ENCODE results near the gene VPS54.
A peak's percentile ranks its signal among the peaks of the same experiment; 100 is the strongest.
"Not testable (repeated sequence)": the region's sequence is repeated elsewhere in the genome, so short reads cannot be mapped to it uniquely, and the experiment has no call there.

The VPS54 gene

DNA sequence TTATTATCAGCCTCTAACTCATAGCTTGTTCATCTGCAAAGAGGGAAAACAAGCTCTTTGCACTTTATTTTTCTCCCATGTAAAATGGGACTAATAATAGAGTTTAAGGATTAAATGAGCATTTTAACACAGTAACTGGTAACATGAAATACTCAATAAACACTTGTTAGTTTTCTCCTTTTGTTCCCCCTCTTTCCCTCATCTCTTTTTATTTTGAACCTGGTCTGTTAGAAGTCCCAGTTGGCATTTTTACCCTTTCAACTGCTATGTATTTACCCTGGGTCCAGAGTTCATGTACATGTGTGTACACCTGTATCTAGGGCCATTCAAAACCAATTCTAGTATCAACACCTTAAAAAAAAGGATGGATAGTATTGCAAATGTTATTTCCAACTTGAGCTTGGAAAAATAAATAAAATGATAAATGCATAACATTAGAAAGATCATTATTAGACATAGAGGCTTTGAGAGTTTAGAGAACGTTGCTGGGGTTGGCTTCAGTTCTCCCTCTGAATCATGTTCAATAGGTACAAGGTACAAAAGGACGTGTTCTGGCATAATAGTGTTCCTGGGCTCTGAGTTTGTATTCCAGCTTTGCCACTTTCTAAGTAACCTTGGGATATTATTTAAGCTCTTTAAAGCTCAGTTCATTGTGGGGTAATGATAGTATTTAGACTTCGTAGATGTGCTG is 5.2 kb upstream of the VPS54 start:
- no peak for DNase-seq (ENCODE audit: low read depth in 2 of 2)

DNA sequence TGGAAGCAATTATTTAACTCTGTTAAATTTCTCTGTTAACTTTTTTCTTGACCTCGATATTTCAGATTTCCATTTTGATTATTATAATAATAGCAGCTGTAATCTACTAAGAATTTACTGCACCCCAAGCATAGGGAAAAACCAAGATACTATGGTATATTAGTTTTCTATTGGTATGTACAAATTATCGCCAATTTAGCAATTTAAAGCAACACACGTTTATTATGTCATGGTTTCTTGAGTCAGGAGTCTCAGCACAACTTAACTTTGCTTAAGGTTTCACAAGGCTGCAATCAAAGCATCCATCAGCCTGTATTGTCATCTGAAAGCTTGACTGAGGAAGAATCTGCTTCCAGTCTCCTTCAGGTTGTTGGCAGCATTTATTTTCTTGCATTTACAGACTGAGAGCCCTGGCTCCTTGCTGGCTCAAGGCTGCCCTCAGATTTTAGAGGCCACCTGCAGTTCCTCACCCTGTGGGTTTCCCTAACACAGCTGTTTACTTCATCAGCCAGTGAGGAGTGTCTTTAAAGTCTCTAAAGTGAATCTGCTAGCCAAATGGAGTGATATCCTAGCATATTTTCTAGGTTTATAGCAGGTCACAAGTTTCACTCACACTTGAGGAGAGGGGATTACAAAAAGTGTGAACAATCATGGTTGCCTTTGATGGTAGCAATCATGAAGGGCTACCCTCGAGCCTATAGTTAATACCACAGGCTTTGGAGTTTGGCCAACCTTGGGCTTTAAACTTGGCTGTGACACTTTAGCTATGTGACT is 4.4 kb upstream of the VPS54 start:
- no peak for DNase-seq (ENCODE audit: low read depth in 2 of 2)

DNA sequence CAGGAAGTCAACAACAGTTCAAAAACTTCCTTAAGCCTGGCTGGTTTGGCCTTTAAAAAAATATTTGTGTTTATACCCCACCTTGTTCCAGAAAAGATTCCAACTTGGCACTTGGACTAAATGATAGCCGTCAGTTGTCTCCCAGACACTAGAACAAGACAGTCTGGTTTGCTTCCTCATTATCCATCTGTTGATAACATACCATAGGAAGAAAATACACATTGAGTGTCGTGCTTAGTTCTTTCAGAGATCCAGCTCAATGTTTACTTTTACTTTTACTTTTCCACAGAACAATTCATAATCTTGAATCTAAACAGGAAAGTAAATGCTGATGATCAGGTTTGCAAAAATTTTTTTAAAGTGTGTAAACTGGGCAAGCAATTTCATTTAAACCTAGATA is 2.4 kb upstream of the VPS54 start:
- DNase-seq (ENCODE audit: low read depth in 2 of 2) = no peak

DNA sequence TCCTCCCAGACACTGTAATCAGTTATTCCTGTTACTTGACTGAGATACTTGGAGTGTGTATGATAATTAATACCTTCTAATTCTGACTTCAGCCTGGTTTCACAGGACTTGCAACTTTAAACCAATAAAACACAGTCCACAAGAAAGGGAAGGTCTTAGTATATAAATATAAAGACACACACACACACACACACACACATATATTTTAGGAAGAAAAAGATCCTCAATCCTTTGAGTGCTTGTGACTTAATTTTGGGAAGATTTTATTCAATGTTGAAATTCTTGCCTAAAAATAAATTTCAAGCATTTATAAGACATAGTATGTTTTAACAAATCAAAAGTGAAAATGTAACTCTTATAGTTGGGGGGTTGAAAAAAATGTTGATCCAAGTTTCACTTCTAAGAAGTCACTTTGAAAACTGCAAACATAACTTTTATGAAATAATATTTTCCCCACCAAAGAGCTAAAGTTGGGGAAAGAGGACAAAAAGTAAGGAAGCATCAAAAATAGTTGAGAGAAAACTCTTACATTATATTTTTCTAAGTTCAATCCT is 824 bp upstream of the VPS54 start:
- no peak for DNase-seq (ENCODE audit: low read depth in 2 of 2)

DNA sequence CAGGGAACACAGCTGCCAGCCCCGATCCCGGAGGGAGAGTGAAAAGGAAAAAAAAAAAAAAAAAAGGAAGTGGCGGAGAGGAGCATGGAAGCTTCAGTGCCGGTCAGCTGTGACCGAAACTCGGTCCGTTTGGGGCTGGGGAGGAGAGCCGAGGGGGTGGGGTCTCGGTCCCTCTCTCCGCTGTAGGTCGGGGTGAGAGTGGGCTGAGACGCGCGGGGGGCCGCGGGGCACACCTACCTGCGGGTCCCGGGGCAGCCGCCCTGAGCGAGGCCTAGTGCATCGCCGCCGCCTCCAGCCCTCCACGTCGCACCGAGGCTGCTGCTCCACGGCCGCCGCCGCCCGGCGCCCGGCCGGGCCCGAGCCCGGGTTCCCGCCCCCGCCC is 536 bp downstream of the VPS54 start:
- peak in 1 of 2 donors; percentile 22 for DNase-seq (ENCODE audit: low read depth in 2 of 2)

DNA sequence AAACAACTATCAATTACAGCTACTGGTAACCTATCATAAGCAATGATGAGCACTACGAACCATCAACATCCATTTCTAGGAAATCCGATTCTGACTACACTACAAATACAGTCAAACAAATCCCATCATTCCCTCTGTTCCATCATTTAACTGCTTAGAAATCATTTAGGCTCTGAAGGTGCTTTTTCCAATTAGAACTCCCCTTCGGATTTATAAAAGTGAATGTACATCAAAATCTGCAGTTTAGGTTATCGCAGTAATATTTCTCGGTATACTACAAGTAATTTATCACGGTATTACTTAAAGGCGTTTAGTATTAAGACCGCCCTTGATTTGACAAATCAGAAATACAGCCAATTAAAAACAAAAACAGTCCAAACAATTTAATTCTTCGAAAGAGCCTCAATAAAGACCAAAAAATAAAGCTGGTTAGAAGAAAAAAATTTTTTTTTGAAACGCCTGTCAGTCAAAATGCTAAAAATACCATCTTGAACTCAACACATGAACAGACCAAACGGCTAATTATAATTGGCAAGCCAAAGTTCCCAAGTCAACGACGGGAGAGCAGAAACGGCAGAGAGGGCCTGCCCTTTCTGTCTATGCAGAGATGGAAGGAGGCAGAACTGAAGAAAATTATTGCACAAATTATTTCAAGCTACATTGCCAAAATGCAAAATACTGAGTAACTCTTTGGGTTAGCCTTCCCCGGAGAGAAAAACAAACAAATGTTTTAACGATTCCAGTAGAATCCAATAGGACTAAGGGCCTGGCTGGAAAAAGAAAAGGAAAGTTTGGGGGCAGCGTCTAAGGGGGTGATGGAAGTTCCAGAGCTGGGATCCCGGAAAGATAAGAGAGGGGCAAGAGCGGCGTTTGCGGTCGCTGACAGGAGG is 1.2 kb downstream of the VPS54 start:
- DNase-seq (ENCODE audit: low read depth in 2 of 2) = no peak

DNA sequence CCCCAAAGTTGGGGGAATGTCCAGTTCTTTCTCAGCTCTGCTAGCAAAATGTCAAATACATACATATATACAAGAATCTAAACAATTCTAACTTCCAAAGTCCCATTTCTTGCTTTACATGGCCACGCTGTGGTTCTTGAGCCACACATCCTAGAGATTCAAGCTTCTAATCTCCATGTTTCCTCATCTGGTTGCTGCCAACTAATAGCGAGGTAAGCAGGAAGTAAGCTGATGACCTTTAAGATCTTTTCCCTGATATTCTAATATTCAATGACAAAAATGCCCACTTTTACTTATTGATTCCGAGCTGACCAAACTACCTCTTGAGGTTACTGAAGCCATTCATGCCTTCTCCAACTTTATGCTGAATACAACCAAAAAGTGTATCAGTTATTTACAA is 3.3 kb downstream of the VPS54 start:
- no peak for DNase-seq (ENCODE audit: low read depth in 2 of 2)

DNA sequence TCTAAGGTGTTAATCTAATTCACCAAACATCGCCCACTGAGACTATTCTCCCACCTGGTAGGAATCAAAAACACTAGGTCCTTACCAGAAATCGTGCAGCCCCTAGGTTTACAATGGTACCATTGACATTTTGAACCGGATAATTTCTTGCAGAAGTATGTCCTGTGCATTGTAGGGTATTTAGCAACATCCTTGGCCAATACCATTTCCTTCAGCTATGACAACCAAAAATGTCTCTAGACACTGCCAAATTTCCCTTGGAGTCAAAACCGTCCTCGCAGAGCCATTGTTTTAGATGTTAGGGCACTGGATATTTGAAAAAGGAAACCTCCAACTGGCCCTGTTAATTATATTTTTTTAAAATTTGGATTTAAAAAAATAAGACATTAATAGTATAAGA is 3.8 kb downstream of the VPS54 start:
- no peak for DNase-seq (ENCODE audit: low read depth in 2 of 2)

DNA sequence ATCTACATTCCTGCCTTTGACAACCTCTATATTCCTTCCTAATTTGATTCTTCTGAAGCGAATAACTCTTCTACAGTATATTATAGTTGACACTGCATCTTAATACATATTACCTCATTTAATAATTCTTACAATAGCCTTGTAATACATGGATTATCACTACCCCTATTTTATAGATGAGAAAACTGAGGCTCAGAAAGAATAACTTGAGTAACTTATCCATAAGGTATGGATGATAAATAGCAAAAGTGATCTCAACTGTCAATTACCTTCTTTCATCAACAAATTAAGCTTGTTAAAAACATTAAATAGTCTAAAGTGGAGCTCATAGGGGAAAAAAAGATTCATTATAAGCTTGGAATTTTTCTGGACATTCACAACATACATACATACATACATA is 4.6 kb downstream of the VPS54 start:
- no peak for DNase-seq (ENCODE audit: low read depth in 2 of 2)

DNA sequence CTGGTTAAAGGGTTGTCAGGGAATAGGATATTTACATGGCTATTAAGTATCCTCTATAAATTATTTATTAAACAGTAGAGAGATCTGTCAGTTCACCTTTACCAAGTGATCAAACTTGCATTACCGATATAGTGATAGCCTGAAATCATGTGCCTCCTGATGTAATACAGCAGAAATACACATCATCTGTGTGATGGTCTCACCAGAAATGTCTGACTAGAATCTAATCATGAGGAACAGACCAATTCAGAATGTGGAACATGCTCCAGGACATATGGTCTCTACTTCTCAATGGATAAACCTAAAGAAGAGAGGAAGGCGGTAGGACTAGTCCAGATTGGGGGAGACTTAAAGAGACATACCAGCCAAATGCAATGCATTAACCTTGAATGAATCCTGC is 6.2 kb downstream of the VPS54 start:
- DNase-seq (ENCODE audit: low read depth in 2 of 2) = no peak

DNA sequence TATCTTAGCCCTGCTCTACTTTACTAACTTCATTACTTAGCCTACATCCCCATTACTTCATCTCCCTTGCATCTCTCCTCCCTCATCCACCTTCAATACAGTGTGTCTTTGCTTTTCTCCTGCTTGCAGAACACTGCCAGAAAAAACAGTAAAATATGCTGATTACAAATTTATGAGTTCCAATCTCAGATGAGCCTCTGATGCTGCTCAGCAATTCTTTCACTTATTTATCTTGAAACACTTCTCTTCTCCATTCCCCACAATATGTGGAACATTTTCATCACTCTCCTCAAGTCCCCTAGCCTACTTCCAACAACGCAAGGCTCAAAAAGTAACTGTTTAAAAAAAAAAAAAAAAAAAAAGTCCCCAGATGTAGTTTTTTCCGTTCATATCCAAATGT is 7.1 kb downstream of the VPS54 start:
- DNase-seq (ENCODE audit: low read depth in 2 of 2) = no peak

DNA sequence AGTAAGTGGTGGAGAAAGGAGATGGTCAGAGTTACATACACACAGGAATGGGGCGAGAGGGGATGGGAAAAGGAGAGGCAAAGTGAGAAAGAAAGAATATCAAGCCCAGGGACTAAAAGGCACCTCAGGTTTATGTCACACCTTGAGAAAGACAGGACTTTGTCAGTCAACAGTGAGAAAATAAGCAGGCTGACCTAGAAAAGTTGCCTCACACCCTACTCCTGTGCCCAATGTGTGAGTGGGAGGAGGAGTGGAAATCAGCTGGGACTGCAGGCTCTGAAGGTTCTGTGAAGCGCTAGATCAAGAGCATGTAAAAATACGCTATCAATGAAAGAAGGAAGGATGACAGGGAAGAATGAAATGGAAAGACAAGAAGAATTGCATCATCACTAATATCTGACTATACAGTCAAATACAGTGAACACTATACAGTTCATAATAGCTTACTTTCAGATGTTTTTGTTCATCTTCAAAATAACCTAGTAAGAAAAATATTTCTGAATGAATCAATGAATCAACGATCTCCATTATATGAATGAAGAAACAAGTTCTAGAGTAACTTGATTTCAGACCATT is 10.7 kb downstream of the VPS54 start:
- DNase-seq (ENCODE audit: low read depth in 2 of 2) = no peak

DNA sequence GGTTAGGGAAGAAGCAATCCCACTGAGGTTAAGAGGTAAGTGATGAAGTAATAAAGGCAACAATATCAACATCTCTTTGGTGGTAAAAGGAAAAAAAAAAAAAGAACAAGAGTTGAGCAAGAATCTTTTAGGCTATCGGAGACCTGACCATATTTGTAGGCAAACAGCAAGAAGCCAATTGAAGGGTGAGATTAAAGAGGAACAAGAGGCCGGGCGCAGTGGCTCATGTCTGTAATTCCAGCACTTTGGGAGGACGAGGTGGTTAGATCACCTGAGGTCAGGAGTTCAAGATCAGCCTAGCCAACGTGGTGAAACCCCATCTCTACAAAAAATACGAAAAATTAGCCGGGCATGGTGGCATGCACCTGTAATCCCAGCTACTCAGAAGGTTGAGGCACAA is 11.3 kb downstream of the VPS54 start:
- no peak for DNase-seq (ENCODE audit: low read depth in 2 of 2)

DNA sequence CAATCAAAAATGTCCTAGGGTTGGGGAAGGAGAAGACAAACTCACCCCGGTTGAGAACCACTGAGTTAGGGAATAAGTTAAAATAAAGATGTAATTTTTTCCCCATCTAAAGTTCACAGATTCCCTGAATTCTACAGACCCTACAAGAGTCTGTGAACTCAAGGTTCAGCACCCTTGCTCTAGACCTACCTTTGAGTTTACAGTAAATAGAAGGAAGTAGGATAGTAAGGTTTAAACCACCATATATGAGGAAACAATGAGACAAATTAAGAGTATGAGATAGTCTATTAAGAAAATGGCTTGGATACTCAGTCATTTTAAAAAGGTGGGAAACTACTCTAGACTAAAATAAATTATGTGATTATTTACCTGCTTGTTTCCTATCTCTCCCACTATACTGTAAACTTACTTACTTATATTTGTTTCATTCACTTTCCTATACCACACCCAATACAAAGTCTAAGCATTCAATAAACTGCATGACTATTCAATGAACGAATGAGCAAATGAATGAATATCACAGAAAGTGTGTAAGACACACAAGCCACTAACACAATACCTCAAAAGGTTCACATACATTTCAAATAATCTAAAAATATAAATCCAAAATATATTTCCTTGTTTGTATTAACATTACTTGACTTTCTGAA is 13.4 kb downstream of the VPS54 start:
- DNase-seq (ENCODE audit: low read depth in 2 of 2) = no peak

DNA sequence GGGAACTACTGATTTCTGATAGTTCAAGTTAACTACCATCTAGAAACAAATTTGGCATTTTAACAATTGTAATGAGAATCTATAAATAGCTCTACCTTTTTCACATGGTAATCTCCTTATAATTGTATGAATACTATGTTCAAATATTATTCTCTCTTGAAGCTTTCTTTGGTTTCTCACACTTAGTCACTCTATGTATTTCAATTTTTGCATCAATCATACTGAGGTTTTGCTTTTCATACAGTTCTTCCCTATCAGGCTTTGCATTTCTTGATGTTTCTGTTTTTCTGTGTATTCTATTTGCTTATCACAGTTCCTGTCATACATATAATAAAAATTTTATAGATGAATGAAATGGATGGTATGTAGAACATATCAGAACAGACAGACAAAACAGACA is 16.0 kb downstream of the VPS54 start:
- no peak for DNase-seq (ENCODE audit: low read depth in 2 of 2)

DNA sequence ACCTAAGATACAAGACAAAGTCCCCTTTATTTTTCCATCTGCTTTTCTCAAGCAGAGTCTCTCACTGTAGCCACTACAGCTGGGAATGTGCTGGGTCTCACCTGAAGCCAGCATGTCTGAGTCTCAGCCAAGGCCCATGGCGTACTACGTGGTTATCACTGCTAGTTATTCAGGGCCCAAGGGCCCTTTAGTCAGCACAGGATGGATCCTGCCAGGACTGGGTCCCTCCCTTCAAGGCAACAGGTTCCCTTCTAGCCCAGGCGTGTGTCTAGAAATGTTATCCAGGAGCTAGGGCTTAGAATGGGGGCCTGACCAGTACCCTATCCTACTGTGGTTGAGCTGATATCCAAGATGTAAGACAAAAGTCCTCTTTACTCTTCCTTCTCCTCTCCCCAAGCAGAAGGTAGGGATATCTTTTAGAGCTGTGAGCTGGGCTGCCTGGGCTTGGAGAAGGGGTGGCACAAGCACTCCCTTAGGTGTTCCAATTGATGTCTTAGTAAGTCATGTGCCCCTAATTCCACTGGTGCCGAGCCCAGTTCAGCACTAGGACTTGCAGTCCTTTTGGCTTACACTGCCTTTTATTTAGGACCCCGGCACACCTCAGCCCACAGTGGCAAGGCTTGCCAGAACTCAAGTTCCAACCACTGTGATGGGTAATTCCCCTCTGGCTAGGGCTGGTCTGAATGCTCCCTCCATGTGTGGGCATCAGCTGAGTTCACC is 17.7 kb downstream of the VPS54 start:
- no peak for DNase-seq (ENCODE audit: low read depth in 2 of 2)

DNA sequence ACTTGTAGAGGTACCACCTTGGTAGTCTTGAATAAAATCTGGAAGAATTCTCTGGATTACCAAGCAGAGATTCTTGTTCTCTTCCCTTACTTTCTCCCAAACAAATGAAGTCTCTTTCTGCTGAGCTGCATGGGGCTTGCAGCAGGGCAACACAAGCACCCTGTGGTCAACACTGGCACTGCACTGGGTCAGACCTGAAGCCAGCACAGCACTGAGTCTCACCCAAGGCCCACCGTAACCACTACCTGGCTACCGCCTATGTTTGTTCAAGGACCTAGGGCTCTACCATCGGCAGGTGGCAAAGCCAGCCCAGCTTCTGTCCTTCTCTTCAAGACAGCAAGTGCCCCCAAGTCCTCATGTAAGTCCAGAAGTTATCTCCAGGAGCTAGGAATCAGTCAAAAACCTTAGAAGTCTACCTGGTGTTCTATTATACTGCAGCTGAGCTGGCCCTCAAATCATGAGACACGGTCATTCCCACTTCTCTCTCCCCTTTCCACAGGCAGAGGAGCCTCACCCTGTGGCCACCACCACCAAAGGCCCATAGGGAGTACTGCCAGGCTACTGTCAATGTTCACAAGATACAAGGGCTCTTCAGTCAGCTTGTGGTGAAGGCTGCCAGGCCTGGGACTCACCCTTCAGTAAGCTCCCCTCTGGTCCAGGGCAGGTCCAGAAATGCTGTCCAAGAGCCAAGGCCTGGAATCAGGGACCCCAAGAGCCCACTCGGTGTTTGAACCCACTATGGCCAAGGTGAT is 18.4 kb downstream of the VPS54 start:
- no peak for DNase-seq (ENCODE audit: low read depth in 2 of 2)

DNA sequence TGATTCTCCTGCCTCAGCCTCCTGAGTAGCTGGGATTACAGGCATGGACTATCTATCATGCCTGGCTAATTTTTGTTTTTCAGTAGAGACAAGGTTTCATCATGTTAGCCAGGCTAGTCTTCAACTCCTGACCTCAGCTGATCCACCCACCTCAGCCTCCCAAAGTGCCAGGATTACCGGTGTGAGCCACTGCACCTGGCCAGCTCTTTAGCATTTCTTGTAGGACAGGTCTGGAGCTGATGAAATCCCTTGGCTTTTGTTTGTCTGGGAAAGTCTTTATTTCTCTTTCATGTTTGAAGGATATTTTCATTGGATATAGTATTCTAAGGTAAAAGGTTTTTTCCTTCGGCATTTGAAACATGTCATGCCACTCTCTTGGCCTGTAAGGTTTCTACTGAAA is 20.2 kb downstream of the VPS54 start:
- DNase-seq (ENCODE audit: low read depth in 2 of 2) = no peak

DNA sequence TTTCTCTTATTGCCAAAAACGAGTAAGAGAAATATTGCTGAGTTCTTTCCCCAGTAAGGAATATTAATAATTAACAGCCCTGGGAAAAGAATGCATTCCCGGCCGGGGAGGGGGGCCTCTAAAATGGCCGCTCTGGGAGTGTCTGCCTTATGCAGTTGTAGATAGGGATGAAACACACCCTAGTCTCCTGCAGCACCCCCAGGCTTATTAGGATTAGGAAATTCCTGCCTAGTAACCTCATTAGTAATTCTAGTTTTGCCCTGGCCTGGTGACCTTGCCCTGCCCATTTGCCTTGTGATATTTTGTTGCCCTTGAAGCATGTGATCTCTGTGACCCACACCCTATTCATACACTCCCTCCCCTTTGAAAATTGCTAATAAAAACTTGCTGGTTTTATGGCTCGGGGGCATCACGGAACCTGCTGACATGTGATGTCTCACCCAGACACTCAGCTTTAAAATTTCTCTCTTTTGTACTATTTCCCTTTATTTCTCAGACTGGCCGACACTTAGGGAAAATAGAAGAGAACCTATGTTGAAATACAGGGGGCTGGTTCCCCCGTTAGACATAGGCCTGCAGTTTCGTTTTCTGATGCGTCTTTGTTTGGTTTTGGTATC is 22.5 kb downstream of the VPS54 start:
- not testable (repeated sequence) for DNase-seq (ENCODE audit: low read depth in 2 of 2)
